ENCODE measurements around the gene CPZ. TPM values are rescaled to one million over a fixed set of nuclear protein-coding genes. Genes with fewer than 3 reads are reported as not detected.

CPZ gene
- total and polyA plus RNA-seq, 11 donors, result 0.13 to 4.8 (median 0.26) TPM; not detected in 2

GRCh38 chr4:8606476-8606875 lies 13.9 kb downstream of the CPZ start:
- ATAC-seq, result no peak
- Histone ChIP-seq H3K36me3 (no peaks in the 10 kb centered on the region), H3K27me3 (peaks cover 0 to 27% (median 8%) of the 10 kb centered on the region in 9 donors), H3K9me3 (no peaks in the 10 kb centered on the region), H3K27ac (no peak overlapping the region), H3K4me1 (peaks cover 0 to 20% (median 5%) of the 10 kb centered on the region in 12 donors), H3K4me3 (no peak overlapping the region)
- intact Hi-C loops (cut with DNase I), result loop anchor here (10.0 kb wide), 2 partner anchors 278 to 308 kb away; no protein-coding TSS in a partner anchor
- 79 to 85% (median 80%) methylated on average over 26 of the region's 26 CpGs for WGBS, 4 donors
- no peak for DNase-seq
- no peak for TF ChIP-seq POLR2A (IDR thresholded peaks at IDR 0.05)
- TF ChIP-seq CTCF (IDR thresholded peaks at IDR 0.05), result no peak

- no peaks in the 10 kb centered on the region for H3K9me3 ChIP-seq
- ATAC-seq (no peak), DNase-seq (no peak)
- H3K27me3 ChIP-seq, result peaks cover 0 to 24% (median 8%) of the 10 kb centered on the region in 9 donors
- peaks cover 0 to 20% (median 5%) of the 10 kb centered on the region in 12 donors for H3K4me1 ChIP-seq
- H3K36me3 ChIP-seq, result no peaks in the 10 kb centered on the region
- intact Hi-C loops (cut with DNase I), result loop anchor here (1.0 to 10.0 kb wide), 3 partner anchors 278 to 311 kb away; no protein-coding TSS in a partner anchor
- no peak overlapping the region for H3K27ac ChIP-seq
- H3K4me3 ChIP-seq, result no peak overlapping the region
- 67 to 71% (median 69%) methylated on average over 10 of the region's 10 CpGs for WGBS, 4 donors
- TF ChIP-seq CTCF (IDR thresholded peaks at IDR 0.05), result no peak
- TF ChIP-seq POLR2A (IDR thresholded peaks at IDR 0.05), result no peak
These were observed 14.4 kb downstream of the CPZ start for GRCh38 chr4:8606966-8607365.

GRCh38 chr4:8607603-8608481 lies 15.3 kb downstream of the CPZ start:
- peaks cover 0 to 21% (median 5%) of the 10 kb centered on the region in 12 donors for H3K4me1 ChIP-seq
- ATAC-seq (peak in 1 of 4 donors; percentile 13), DNase-seq (peak in 2 of 5 donors; percentile 24 to 36)
- H3K9me3 ChIP-seq, result no peaks in the 10 kb centered on the region
- no peak overlapping the region for H3K4me3 ChIP-seq
- TF ChIP-seq CTCF (IDR thresholded peaks at IDR 0.05) (peak; percentile 85 to 99 (median 96)), POLR2A (IDR thresholded peaks at IDR 0.05) (no peak)
- WGBS, 4 donors, result 14 to 18% (median 15%) methylated on average over 18 to 42 of the region's 42 CpGs
- H3K27ac ChIP-seq, result no peak overlapping the region
- intact Hi-C loops (cut with DNase I), result loop anchor here (1.0 to 10.0 kb wide), 3 partner anchors 277 to 310 kb away; no protein-coding TSS in a partner anchor
- H3K36me3 ChIP-seq, result no peaks in the 10 kb centered on the region
- peaks cover 0 to 18% (median 8%) of the 10 kb centered on the region in 9 donors for H3K27me3 ChIP-seq

GRCh38 chr4:8608714-8609391 lies 16.3 kb downstream of the CPZ start:
- Histone ChIP-seq H3K36me3 (no peaks in the 10 kb centered on the region), H3K4me3 (no peak overlapping the region), H3K4me1 (peaks cover 0 to 22% (median 5%) of the 10 kb centered on the region in 12 donors), H3K27me3 (peaks cover 0 to 18% (median 8%) of the 10 kb centered on the region in 9 donors), H3K27ac (no peak overlapping the region), H3K9me3 (no peaks in the 10 kb centered on the region)
- ATAC-seq, result no peak
- TF ChIP-seq POLR2A (IDR thresholded peaks at IDR 0.05) (no peak), CTCF (IDR thresholded peaks at IDR 0.05) (no peak)
- 69 to 84% (median 74%) methylated on average over 4 to 5 of the region's 5 CpGs for WGBS, 4 donors
- DNase-seq, result no peak
- intact Hi-C loops (cut with DNase I), result loop anchor here (10.0 kb wide), 2 partner anchors 276 to 306 kb away; no protein-coding TSS in a partner anchor

Measured in heart left ventricle (tissue), 16 donors.